D721Med (cell line): Measurements from ENCODE around the gene MACF1.

Source experiments
- DNase-seq: peaks from one replicate; pipeline ENCODE4 v3.0.0; 2011; ENCODE audit warnings: low spot score; ENCODE audit not compliant: insufficient read length
- FAIRE-seq: peaks from 2 replicates; lab custom pipeline; 2011; peaks lifted over from hg19 to GRCh38; lab: Jason Lieb, UNC
- TF ChIP-seq, protein P1 (sequence below): IDR thresholded peaks from 2 replicates; pipeline ENCODE4 v1.5.1; 2012; ENCODE audit warnings: mild to moderate bottlenecking, control low read depth; ENCODE audit not compliant: insufficient read depth; ENCODE audit errors: missing control alignments

Gene MACF1

DNA sequence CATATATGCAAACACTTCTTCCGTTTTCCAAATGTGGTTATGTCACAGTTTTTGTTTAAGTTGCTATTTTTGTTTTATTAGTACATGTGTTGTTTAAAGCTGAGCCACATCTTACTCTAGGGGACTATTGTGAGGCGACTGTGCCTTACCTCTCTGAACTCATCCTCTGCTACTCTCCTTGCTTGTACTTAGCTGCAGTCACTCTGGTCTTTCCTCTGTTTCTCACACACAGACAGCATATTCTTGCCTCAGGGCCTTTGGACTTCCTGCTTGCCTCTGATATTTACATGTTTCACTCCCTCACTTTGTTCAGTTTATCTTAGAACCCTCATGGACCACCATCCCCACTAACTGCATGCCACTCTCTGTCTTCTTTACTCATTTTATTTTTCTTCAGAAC, 101.1 kb downstream of the MACF1 start:
- no peak for FAIRE-seq
- no peak for DNase-seq
- TF ChIP-seq, protein P1, sequence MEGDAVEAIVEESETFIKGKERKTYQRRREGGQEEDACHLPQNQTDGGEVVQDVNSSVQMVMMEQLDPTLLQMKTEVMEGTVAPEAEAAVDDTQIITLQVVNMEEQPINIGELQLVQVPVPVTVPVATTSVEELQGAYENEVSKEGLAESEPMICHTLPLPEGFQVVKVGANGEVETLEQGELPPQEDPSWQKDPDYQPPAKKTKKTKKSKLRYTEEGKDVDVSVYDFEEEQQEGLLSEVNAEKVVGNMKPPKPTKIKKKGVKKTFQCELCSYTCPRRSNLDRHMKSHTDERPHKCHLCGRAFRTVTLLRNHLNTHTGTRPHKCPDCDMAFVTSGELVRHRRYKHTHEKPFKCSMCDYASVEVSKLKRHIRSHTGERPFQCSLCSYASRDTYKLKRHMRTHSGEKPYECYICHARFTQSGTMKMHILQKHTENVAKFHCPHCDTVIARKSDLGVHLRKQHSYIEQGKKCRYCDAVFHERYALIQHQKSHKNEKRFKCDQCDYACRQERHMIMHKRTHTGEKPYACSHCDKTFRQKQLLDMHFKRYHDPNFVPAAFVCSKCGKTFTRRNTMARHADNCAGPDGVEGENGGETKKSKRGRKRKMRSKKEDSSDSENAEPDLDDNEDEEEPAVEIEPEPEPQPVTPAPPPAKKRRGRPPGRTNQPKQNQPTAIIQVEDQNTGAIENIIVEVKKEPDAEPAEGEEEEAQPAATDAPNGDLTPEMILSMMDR = no peak

DNA sequence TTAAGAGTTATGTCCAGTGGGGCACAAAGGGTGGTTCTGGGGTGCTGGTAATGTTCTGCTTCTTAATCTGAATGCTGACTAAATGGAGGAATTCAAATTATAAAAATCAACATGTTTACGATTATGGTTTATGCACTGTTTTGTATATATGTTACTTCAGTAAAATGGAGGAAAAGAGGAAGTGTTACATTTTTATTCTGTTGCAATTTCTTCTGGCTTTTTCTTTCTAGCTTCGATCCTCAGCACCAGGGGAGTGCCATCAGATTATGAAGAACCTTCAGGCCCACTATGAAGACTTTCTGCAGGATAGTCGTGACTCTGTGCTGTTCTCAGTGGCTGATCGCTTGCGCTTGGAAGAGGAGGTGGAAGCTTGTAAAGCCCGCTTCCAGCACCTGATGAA, 105.5 kb downstream of the MACF1 start:
- no peak for DNase-seq
- TF ChIP-seq, protein P1 = no peak
- no peak for FAIRE-seq

DNA sequence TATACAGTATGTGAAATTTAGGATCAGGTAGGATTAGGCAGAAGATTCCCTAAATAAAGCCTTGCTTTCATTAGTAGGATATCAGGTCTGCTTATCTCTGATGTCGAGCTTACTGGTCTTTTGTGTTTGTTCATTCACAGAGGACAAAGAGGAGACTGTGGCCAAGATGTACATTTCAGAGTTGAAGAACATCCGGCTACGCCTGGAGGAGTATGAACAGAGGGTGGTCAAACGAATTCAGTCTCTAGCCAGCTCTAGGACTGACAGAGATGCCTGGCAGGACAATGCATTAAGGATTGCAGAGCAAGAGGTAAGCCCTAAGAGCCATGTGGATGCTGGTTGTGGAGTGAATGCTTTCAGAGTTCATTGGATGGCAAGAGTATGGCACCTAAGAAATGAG, 106.2 kb downstream of the MACF1 start:
- TF ChIP-seq, protein P1 = no peak
- no peak for FAIRE-seq
- DNase-seq = no peak

DNA sequence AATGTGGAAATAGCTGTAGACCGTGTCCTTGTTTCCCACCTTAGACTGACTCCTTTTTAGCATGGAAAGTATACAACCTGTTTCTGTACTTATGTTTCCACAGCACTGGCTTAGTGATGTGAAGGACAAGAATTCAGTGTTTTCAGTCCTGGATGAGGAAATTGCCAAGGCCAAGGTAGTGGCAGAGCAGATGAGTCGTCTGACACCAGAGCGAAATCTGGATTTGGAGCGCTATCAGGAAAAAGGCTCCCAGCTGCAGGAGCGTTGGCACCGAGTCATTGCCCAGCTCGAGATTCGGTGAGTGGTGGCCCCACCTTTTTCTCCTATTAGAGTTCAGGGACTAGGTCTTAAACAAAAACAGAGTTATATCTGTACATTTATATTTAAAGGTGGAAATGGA, 112.6 kb downstream of the MACF1 start:
- DNase-seq (no peak), FAIRE-seq (no peak)
- TF ChIP-seq, protein P1 = no peak

DNA sequence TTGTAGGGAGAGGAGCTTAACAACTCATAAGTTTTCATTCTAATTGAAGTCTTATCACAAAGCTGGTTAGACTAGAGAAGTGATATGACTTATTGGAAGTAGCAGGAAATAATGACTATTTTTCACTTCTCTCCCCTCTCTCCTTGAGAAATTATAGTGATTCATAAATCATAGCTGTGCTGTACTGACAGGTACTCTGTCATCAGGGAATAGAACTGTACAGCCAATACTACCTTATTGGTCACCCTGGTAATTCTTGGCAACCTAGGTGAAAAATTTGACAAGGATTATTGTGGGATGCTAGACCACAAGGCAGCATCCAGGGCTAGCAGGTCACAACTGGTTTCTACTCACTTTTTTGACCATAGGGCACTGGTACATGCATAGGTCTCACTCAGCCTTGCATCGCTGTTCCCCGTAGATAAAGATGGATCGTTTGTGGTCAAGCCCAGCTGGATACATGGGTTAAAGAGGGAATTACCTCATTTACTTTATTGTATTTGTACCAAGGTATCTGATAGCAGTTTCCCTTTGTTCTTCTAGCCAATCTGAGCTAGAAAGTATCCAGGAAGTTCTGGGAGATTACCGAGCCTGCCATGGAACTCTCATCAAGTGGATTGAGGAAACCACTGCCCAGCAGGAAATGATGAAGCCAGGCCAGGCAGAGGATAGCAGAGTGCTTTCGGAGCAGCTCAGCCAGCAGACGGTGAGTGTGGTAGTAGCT, 113.6 kb downstream of the MACF1 start:
- FAIRE-seq (no peak), DNase-seq (no peak)
- TF ChIP-seq, protein P1 = no peak

DNA sequence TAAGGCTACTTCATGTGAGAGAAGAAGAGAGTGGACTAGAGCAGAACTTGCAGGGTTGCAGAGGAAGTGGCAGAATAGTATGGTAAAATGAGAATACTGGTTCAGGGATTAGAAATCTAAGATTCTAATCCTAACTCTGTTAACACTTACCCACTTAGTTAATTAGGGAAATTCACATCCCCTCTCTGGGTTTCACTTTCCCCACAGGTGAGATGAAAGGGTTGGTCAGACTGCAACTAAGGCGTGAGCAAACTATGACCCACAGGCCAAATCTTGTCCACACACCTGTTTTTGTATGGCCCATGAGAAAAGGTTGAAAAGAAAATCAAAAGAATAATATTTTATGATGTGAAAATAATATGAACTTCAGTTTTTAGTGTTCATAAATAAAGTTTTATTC, 117.5 kb downstream of the MACF1 start:
- DNase-seq = no peak
- TF ChIP-seq, protein P1 = no peak
- no peak for FAIRE-seq

DNA sequence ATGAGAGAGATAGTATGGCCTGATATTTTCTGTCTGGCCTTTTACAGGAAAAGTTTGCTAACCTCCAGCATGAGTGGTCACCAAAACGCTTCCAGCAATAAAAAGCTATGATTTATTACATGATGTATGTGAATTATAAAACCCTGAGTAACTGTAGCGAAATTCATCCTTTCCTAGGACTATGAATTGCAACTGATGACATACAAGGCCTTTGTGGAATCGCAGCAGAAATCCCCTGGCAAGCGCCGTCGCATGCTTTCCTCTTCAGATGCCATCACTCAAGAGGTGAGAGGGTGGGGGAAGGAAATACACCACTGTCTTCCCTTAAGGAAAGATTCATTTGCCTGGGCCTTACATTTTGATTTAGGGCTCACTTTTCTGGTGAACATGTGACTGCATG, 117.9 kb downstream of the MACF1 start:
- TF ChIP-seq, protein P1 = no peak
- no peak for DNase-seq
- no peak for FAIRE-seq
